Heart right ventricle (tissue), 16 donors: Measurements from ENCODE around the gene STX12. TPM values are rescaled to one million over a fixed set of nuclear protein-coding genes. Genes with fewer than 3 reads are reported as not detected.
"Not testable (repeated sequence)": the region's sequence is repeated elsewhere in the genome, so short reads cannot be mapped to it uniquely, and the experiment has no call there.

Experiments used
- ATAC-seq, 8 donors: fragments of 200-7000 bp; cut with Tn5 transposase; one replicate each; pipeline ENCODE4 v1.9.1; 2020; ENCODE audit warnings: mild to moderate bottlenecking in 8 of 8, moderate library complexity in 8 of 8, moderate number of reproducible peaks in 1 of 8
- DNase-seq, 2 donors: peaks; one replicate each; pipeline ENCODE4 v3.0.0-alpha.2; 2020
- H3K27ac ChIP-seq, 10 donors: fragments of 200-600 bp; sonication (generic) in 2 of 10; one replicate each; pipeline versions ENCODE4 v1.5.0 to v1.8.0; 2020 to 2022; ENCODE audit warnings: mild to moderate bottlenecking in 3 of 10
- H3K27me3 ChIP-seq, 7 donors: fragments of 200-600 bp; one replicate each; pipeline ENCODE4 v1.8.0; 2021 to 2022; ENCODE audit warnings: mild to moderate bottlenecking in 2 of 7
- H3K36me3 ChIP-seq, 9 donors: fragments of 200-600 bp; sonication (generic) in 1 of 9; one replicate each; pipeline versions ENCODE4 v1.5.0 to v1.8.0; 2020 to 2022; ENCODE audit warnings: mild to moderate bottlenecking in 2 of 9
- H3K4me1 ChIP-seq, 9 donors: fragments of 200-600 bp; sonication (generic) in 1 of 9; one replicate each; pipeline versions ENCODE4 v1.5.0 to v1.8.0; 2020 to 2022; ENCODE audit warnings: mild to moderate bottlenecking in 4 of 9
- H3K4me3 ChIP-seq, 10 donors: fragments of 200-600 bp; sonication (generic) in 2 of 10; one replicate each; pipeline versions ENCODE4 v1.5.0 to v1.8.0; 2020 to 2022; ENCODE audit warnings: mild to moderate bottlenecking in 7 of 10, moderate library complexity in 2 of 10
- H3K9me3 ChIP-seq, 11 donors: fragments of 200-600 bp in 10 of 11; sonication (generic) in 2 of 11; one replicate each; pipeline versions ENCODE4 v1.5.0 to v1.8.0; 2013 to 2022; ENCODE audit warnings: mild to moderate bottlenecking in 2 of 11, control low read depth in 1 of 11, moderate library complexity in 1 of 11
- CTCF ChIP-seq, 9 donors: fragments of 200-600 bp; sonication (generic) in 2 of 9; IDR thresholded peaks; one replicate each; pipeline versions ENCODE4 v1.5.0 to v1.8.0; 2021 to 2022; ENCODE audit warnings: antibody characterized with exemption in 9 of 9, mild to moderate bottlenecking in 5 of 9, moderate library complexity in 1 of 9
- WGBS, 2 donors: extraction: QIAGEN DNeasy Blood & Tissue Kit; methylation state at CpG; one replicate each; pipeline ENCODE4 v1.1.7; 2013; ENCODE audit warnings: inconsistent platforms in 1 of 2; 5-methylcytosine and 5-hydroxymethylcytosine counted together
- intact Hi-C, 10 donors: fragments of 100-400 bp; cut with DNase I; formaldehyde crosslinking; loops; one replicate each; pipeline versions ENCODE4 v1.11.1 to v1.14.2; 2022
- polyA plus RNA-seq, 2 donors: library from polyadenylated mRNA; stranded (reverse); fragments of 200-250 nt; gene quantifications; one replicate each; pipeline ENCODE4 v1.2.3, GENCODE V29; 2013
- total RNA-seq, 10 donors: library from RNA; stranded (reverse); fragmentation: NEBNext Ultra II Directional in 3 of 10; extraction: Animal tissue kit (Norgen Biotek cat#: 25700) in 3 of 10; gene quantifications; one replicate each; pipeline versions ENCODE4 v1.2.1 to v1.2.4, GENCODE V29; 2021 to 2023
- donor health status: Arrhythmogenic right ventricular cardiomyopathy.
- donor health status: ischemic (EF 13 %, LVEDD 7.1; RV severe dilation, severe dysfunction).
- donor health status: healthy with polysubstance abuse.
- donor health status: DM: no; HTN: yes; CAD: no.
- donor health status: DM: no; HTN: no; CAD: no.
- donor health status: ischemic (EF 25% LVEDD 6.9; RV normal size, moderate dysfunction).
- donor health status: ischemic (EF 25% LVEDD 5.7; RV mildly dilated, moderate dysfunction).
- donor health status: healthy.
- donor health status: DM: yes; HTN: yes; CAD: no.
- donor health status: Ischemic cardiomyopathy.
- donor health status: ischemic (EF 35%, LVEDD 5.7; RV mildly dilated, moderate dysfunction).
- donor health status: nonischemic (EF 11% LVEDD 7.7; RV severe dilation, severe dysfunction).
- donor health status: DM: yes; HTN: yes; CAD: no.
- donor health status: PGD.
- donor health status: ischemic (EF 29% LVEDD 5.4; RV normal size, mild dysfunction).
- donor health status: nonischemic (EF 23%, LVEDD 6.1; RV moderate dilation, normal function).

Gene STX12
- total and polyA plus RNA-seq, 12 donors = 15.1 to 45.7 (median 21.2) TPM

GRCh38 chr1:27856561-27857343 lies 83.7 kb downstream of the STX12 start:
- H3K36me3 ChIP-seq = peaks cover 0 to 2% (median under 1%) of the 10 kb centered on the region in 9 donors
- H3K27me3 ChIP-seq = no peaks in the 10 kb centered on the region
- peaks cover 0 to 18% (median 6%) of the 10 kb centered on the region in 9 donors for H3K4me1 ChIP-seq
- H3K27ac ChIP-seq = no peak overlapping the region
- H3K9me3 ChIP-seq = no peaks in the 10 kb centered on the region
- DNase-seq = no peak
- H3K4me3 ChIP-seq = no peak overlapping the region
- no peak for TF ChIP-seq CTCF (IDR thresholded peaks at IDR 0.05)
- WGBS, 2 donors = 68 to 75% methylated on average over 12 of the region's 12 CpGs
- intact Hi-C loops = loop anchor here in 6 of 10 donors (5.0 to 10.0 kb wide), 5 partner anchors 116 to 338 kb away; partner anchors contain the start of gene EYA3 (in 1 of the 6)
- ATAC-seq = no peak

- not testable (repeated sequence) for H3K27me3 ChIP-seq, H3K4me3 ChIP-seq, DNase-seq, H3K27ac ChIP-seq, H3K9me3 ChIP-seq, ATAC-seq, H3K36me3 ChIP-seq
- peaks cover 0 to 26% (median 7%) of the 10 kb centered on the region in 9 donors for H3K4me1 ChIP-seq
- WGBS, 2 donors = 78 to 89% methylated on average over 11 of the region's 11 CpGs
- intact Hi-C loops = loop anchor here in 6 of 10 donors (5.0 to 10.0 kb wide), 5 partner anchors 115 to 337 kb away; partner anchors contain the start of gene EYA3 (in 1 of the 6)
Measured at GRCh38 chr1:27857552-27857951, 84.5 kb downstream of the STX12 start.

- H3K27ac ChIP-seq = peak overlapping the region in 1 of 10 donors; percentile 77
- peaks cover 0 to 34% (median 7%) of the 10 kb centered on the region in 9 donors for H3K4me1 ChIP-seq
- H3K27me3 ChIP-seq = no peaks in the 10 kb centered on the region
- peak; percentile 87 to 95 (median 89) for ATAC-seq
- DNase-seq = peak; percentile 73 to 84
- H3K9me3 ChIP-seq = no peaks in the 10 kb centered on the region
- TF ChIP-seq CTCF (IDR thresholded peaks at IDR 0.05) = peak; percentile 76 to 99 (median 87)
- WGBS, 2 donors = 24 to 26% methylated on average over 10 of the region's 10 CpGs
- H3K36me3 ChIP-seq = no peaks in the 10 kb centered on the region
- intact Hi-C loops = loop anchor here in 8 of 10 donors (1.0 to 10.0 kb wide), 8 partner anchors 114 to 350 kb away; partner anchors contain the start of gene EYA3 (in 1 of the 8)
- peak overlapping the region in 1 of 10 donors; percentile 22 for H3K4me3 ChIP-seq
Measured at GRCh38 chr1:27858072-27858948, 85.3 kb downstream of the STX12 start.

- H3K27me3 ChIP-seq = no peaks in the 10 kb centered on the region
- H3K4me3 ChIP-seq = no peak overlapping the region
- no peaks in the 10 kb centered on the region for H3K9me3 ChIP-seq
- 87 to 89% methylated on average over 14 of the region's 14 CpGs for WGBS, 2 donors
- ATAC-seq (no peak), DNase-seq (no peak)
- peak overlapping the region in 1 of 10 donors; percentile 77 for H3K27ac ChIP-seq
- no peak for TF ChIP-seq CTCF (IDR thresholded peaks at IDR 0.05)
- no peaks in the 10 kb centered on the region for H3K36me3 ChIP-seq
- H3K4me1 ChIP-seq = peaks cover 0 to 42% (median 8%) of the 10 kb centered on the region in 9 donors
- intact Hi-C loops = loop anchor here in 8 of 10 donors (1.0 to 10.0 kb wide), 8 partner anchors 113 to 350 kb away; partner anchors contain the start of gene EYA3 (in 1 of the 8)
Measured at GRCh38 chr1:27858949-27859576, 86.0 kb downstream of the STX12 start.
